ENCODE measurements around the gene TMEM204.

Gene TMEM204

GRCh38 chr16:1563786-1564185 lies 30.3 kb downstream of the TMEM204 start:
- H3K27ac ChIP-seq: no peak overlapping the region
- TF ChIP-seq, protein P1, sequence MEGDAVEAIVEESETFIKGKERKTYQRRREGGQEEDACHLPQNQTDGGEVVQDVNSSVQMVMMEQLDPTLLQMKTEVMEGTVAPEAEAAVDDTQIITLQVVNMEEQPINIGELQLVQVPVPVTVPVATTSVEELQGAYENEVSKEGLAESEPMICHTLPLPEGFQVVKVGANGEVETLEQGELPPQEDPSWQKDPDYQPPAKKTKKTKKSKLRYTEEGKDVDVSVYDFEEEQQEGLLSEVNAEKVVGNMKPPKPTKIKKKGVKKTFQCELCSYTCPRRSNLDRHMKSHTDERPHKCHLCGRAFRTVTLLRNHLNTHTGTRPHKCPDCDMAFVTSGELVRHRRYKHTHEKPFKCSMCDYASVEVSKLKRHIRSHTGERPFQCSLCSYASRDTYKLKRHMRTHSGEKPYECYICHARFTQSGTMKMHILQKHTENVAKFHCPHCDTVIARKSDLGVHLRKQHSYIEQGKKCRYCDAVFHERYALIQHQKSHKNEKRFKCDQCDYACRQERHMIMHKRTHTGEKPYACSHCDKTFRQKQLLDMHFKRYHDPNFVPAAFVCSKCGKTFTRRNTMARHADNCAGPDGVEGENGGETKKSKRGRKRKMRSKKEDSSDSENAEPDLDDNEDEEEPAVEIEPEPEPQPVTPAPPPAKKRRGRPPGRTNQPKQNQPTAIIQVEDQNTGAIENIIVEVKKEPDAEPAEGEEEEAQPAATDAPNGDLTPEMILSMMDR (IDR thresholded peaks at IDR 0.05): no peak
- TF ChIP-seq ZFX (IDR thresholded peaks at IDR 0.05; ENCODE audit: borderline replicate concordance): no peak

DNA sequence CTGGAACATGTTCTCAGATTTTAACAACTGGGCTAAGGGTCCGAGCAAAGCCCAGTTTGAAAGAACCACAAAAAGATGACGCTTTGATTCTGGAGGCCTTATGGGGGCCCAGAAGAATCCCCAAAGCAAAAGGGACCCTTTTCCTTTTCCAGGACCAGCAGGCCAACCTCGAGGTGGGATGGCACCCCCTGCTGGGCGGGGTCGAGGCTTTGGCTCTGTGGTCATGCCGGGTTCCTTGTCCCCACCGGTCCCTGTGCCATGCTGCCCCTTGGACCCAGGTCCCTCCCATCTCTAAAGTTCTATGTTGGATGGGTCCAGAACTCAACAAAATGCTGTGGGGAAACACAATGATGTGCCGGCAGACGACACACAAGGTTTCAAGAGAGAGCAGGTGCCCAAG lies 30.9 kb downstream of the TMEM204 start:
- TF ChIP-seq, protein P1 (IDR thresholded peaks at IDR 0.05): peak; percentile 22
- TF ChIP-seq ZFX (IDR thresholded peaks at IDR 0.05; ENCODE audit: borderline replicate concordance): no peak
- H3K27ac ChIP-seq: no peak overlapping the region

DNA sequence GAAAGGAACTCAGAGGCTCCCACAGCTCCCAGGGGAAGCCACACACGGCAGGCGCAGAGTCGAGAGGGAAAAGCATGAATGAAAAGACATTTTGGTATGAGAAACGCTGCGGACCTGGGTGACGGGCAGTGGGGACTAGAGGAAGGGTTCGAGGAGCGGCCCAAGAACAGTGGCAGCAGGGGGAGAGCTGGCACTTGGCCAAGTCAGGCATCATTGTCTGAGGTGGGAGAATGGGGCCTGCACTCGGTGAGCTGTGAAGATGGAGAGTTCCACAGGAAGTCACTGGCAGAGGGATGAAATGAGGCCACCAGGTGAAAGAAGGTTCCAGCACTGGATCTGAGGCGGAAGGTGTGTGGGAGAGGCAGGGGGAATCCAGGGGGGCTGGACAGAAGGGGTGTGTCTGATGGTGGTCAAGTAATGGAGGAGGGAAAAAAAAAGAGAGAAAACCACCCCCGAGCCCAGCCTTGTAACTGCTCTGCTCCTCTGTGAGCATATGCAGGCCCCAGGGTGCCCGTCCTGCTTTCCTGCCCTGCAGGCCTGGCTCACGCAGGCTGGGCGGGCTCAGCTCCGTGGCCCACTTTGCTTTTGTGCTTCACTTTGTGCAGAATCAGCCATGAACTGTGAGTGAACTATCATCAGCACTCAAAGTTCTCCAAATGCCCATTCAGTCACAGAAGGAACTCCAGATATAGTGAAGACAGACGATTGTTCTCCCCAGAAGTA lies 31.8 kb downstream of the TMEM204 start:
- TF ChIP-seq, protein P1 (IDR thresholded peaks at IDR 0.05): no peak
- TF ChIP-seq ZFX (IDR thresholded peaks at IDR 0.05; ENCODE audit: borderline replicate concordance): no peak
- no peak overlapping the region for H3K27ac ChIP-seq

DNA sequence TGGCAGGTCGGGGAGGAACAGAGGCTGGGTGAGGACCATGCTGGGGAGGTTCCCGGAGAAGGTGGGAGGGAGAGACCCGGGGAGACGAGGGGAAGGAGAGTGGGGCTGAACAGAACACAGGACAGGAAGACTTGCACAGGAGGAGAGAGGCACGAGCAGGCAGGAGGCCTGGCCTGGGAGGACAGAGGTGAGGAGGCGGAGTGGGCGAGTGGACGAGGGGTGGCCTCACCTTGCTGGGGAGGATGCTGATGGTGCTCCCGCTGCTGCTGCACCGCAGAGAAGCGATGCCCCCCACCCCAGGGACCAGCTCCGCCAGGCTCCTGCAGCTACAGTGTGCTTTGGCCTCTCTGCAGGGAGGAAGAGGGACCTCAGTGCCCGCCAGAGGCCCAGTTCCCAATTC lies 34.5 kb downstream of the TMEM204 start:
- H3K27ac ChIP-seq: no peak overlapping the region
- TF ChIP-seq ZFX (IDR thresholded peaks at IDR 0.05; ENCODE audit: borderline replicate concordance): no peak
- TF ChIP-seq, protein P1 (IDR thresholded peaks at IDR 0.05): no peak

DNA sequence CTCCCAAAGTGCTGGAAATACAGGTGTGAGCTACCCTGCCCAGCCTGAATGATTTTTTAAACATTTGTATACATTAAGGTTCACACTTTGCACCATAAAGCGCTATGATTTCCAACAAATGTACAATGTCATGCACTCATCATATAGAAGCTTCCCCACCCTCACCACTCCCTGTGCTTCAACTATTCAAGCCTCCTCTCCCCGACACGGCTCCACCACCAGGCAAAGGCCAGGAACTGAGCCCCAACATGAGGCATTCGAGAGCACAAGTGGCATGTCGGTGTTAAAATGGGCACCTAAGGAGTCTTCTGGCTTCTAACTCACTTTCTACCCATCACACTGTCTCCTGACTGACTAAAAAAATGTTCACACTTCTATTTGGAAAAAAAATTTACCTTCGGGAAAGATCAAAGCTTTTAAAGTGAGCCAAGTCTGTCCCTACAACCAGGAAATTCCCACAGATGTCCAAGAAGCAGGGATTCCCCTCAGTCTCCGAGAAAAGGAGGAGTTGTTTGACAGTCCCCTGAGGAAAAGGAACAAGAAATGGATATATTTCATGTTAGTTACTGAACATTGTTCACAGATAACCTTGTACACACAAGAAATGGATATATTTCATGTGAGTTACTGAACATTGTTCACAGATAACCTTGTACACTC lies 37.7 kb downstream of the TMEM204 start:
- no peak for TF ChIP-seq ZFX (IDR thresholded peaks at IDR 0.05; ENCODE audit: borderline replicate concordance)
- TF ChIP-seq, protein P1 (IDR thresholded peaks at IDR 0.05): no peak
- H3K27ac ChIP-seq: no peak overlapping the region

DNA sequence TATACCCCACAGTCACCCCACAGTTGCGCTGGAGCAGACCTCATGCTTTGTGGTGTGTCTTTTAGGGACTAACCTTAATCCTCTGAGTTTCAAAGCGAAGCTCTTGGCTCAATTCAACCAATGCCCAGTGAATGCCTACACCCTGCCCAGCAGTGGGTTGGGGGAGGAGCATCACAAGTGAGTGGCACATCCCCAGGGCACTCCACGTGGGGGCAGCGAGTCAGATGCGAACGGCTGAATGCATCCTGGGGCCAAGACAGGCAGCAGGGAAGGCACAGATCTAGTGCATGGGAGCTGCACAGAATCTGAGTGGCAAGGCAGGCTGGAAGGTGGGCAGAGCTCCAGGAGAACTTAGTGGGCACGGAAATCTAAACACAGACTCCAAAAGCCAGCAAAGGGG lies 39.2 kb downstream of the TMEM204 start:
- no peak overlapping the region for H3K27ac ChIP-seq
- no peak for TF ChIP-seq ZFX (IDR thresholded peaks at IDR 0.05; ENCODE audit: borderline replicate concordance)
- TF ChIP-seq, protein P1 (IDR thresholded peaks at IDR 0.05): no peak

DNA sequence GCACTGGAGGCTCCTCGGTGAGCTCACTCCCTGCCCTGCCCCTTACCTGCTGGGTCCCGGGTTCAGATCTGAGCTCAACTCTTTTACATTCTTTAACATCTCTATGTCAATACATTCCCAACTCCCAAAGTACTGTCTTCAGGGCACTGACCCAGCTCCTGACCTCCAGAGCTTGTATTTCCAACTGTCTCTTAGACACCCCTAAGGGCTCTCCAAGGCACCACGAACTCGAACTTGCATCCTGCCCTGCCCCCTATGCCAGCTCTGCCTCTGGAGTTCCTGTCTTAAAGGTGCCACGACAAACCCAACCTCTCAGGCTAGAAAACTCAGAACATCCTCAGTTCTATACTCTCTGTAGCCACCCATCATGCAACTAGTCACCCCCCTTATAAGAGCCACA lies 39.8 kb downstream of the TMEM204 start:
- no peak overlapping the region for H3K27ac ChIP-seq
- TF ChIP-seq, protein P1 (IDR thresholded peaks at IDR 0.05): no peak
- no peak for TF ChIP-seq ZFX (IDR thresholded peaks at IDR 0.05; ENCODE audit: borderline replicate concordance)

Measured in 22Rv1 (cell line).